NCI-H2196 (cell line): Measurements from ENCODE around the gene SNX27.

Experiments
- DNase-seq: peaks from one replicate; lab custom pipeline; 2025; ENCODE audit not compliant: unreplicated experiment; lab: John Stamatoyannopoulos, UW

Gene SNX27

GRCh38 chr1:151703813-151704212, 92.0 kb downstream of the SNX27 start:
- no peak for DNase-seq

- DNase-seq, result no peak
Observed at GRCh38 chr1:151704246-151704645, 92.4 kb downstream of the SNX27 start.

DNA sequence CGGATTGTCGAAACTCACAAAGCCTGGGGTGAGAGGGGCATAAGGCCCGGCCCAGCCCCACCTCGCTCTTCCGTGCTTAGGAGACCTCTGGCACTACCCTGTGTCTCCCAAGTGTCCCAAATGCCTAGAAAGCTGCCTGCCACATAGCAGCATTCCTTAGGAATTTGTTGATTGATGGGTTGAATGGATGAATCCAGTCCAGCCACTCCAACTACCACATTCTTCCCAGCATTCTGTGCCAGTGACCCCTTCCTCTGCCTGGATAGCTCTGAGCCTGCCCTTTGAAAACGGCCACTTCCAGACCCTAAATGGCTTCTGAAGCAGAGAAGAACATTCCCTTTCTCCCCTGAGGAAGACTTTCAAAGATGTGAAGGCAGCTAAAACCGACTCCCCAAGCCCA, 93.3 kb downstream of the SNX27 start:
- DNase-seq, result no peak

- no peak for DNase-seq
Observed at GRCh38 chr1:151705753-151706463, 94.1 kb downstream of the SNX27 start.

DNA sequence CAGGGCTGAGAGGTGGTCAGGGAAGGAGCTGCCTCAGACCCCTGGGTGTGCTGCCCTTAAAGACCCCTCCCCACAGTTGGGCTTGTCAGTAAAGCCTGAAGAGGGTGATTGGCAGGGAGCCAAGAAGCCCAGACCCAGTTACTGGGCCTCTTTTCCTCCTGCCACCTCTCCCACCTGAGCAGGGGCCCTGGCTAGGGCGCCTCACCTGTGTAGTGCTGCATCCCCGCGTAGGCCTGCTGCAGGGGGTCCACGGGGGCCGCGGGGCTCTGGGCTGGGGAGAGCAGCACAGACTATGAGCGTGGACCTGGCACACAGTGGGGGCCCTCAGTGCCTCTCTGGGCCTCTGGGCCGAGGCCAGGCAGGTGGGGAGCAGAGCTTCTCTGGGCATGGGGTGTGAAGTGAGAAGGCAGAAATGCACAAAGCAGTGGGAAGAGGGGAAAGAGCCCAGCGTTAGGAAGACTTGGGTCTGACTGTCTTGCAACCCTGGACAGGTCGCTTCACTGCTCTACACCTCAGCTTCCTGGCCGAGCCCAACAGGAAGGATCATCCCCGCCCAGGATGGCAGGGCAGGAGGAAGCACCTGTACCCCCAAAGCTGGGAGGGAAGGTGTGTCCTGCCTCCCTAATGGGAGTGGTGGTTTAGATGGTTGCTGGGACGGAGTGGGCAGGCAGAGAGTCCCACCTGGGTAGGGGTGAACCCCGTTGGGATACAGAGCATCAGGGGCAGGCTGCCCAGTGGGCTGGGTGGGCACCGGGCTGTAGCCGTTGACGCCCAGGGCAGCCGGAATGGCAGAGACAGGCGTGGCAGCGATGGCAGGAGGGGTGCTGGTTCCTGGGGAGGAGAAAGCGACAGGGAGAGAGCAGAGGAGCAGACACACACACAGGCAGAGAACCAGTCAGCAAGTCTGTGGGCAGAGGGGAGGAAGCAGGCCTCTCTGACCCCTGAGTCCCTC, 94.9 kb downstream of the SNX27 start:
- no peak for DNase-seq

DNA sequence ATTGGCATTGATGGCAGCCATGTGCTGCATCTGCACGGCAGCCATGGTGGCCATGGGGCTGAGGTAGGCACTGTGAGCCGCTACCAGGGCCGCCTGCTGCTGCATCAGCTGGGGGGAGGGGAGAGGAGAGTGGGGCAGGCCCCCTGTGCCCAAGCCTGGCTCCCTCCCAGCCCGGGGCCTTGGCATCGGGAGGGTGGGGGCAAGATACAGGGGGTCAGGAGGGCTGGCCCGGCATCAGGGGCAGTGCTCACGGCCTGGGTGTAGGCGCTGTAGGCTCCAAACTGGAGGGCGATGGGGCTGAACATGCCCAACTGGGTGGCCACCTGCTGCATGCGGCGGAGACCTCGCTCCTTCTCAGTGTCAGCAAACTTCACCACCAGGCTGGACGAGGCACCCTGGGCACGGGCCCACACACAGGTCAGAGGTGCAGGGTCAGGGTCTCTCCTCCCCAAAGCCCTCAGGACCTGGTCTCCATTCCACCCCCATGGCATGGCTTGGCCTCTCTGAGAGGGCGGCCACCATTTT, 95.8 kb downstream of the SNX27 start:
- no peak for DNase-seq

- DNase-seq, result no peak
Observed at GRCh38 chr1:151708891-151709290, 97.0 kb downstream of the SNX27 start.

DNA sequence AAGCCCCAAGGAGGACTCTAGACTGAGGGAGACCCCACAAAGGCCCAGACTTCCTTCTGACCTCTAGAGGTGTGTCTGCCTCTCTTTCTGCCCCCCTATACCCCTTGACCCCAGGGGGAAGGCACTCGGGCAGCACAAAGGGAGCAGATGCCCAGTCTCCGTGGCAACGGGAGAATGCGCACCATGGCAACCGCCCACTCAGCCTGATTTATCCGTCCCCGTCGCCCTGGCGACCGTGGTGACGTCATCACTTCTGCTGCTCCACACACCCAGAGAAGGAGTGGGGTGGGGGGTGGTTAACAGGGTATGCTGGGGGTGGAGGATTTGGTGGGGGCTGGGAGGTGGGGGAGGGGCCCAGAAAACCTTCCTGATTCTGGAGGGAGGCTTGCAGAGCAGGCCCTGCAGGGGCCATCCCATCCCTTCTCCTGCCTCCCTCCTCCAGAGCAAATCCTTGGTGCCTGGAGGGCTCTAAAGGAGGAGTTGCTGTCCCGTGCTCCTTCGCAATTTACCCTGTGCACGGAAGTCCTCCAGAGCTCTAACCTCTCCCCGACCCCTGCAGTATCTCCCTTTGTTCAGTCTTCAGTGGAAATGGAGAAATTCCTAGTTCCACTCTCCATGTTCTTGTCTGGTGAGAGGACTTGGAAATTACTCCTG, 98.5 kb downstream of the SNX27 start:
- peak; percentile 72 for DNase-seq

GRCh38 chr1:151711044-151711800, 99.4 kb downstream of the SNX27 start:
- no peak for DNase-seq

- no peak for DNase-seq
Observed at GRCh38 chr1:151711951-151712350, 100.1 kb downstream of the SNX27 start.

- no peak for DNase-seq
Observed at GRCh38 chr1:151713044-151713443, 101.2 kb downstream of the SNX27 start.

DNA sequence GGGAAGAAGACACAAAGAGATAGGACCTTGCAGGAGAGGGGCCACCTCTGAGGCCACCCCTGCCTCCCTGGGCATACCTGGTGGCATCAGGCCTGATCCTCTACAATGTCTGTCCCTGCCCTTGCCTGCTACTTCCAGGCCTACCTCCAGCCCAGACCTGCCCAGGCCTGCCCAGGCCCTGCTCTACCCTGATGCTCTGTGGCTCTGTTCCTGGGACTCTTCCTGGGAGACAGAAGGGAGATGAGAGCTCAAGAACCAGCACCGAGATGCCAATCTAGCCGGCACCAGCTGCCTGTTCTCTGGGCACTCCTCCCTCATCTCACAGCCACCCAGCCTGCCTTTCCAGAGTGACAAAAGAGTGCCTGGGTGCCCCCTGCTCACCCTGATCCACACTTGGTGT, 102.0 kb downstream of the SNX27 start:
- no peak for DNase-seq

- no peak for DNase-seq
Observed at GRCh38 chr1:151714820-151715725, 103.2 kb downstream of the SNX27 start.

- DNase-seq, result peak; percentile 18
Observed at GRCh38 chr1:151715726-151716404, 104.0 kb downstream of the SNX27 start.

- DNase-seq, result no peak
Observed at GRCh38 chr1:151716405-151716762, 104.5 kb downstream of the SNX27 start.

DNA sequence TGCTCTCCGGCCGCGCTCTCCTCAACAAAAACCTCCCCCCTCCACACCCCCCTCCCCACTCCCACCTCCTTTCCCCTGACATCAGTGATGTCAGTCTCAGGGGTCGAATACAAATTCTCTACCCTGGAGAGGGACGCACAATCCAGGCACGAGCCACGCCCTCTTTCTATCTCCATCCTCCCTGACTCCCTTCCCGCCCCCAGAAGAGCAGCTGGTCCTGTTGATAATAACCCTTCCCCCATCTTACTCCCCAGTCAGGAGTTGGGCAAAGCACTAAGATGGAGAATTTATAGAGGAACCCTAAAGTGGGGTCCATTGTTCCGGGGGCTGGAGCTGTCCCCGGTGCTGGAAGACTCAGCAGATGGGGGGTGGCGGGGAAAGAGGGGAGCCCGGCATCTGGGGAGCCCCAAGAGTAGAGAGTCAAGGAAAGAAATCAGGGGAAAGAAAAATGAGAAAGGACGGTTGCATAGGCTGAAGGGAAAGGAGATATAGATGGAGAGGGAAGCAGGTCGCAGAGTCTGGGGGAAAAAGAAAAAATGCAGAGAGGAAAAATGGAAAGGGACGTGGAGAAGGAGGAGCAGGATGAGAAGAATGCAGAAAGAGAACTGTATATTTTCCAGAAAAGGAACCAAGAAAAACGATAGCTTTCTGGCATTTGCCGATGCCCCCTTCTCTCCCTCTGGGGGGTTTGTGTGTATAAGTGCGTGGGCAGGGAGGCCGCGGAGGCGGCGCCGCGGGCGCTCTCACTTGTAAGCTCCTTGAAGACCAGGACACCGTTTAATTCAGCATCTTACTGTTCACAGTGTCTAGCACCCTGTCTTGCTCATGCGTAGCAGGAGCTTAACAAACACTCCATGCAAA, 105.2 kb downstream of the SNX27 start, which contains the start of gene CELF3:
Gene CELF3, minus strand, starts transcription at position 33 of the 861 bp plus-strand sequence. CDS start 783 bp downstream, outside the sequence.
- DNase-seq, result peak; percentile 90

- DNase-seq, result no peak
Observed at GRCh38 chr1:151718011-151718431, 106.2 kb downstream of the SNX27 start.

DNA sequence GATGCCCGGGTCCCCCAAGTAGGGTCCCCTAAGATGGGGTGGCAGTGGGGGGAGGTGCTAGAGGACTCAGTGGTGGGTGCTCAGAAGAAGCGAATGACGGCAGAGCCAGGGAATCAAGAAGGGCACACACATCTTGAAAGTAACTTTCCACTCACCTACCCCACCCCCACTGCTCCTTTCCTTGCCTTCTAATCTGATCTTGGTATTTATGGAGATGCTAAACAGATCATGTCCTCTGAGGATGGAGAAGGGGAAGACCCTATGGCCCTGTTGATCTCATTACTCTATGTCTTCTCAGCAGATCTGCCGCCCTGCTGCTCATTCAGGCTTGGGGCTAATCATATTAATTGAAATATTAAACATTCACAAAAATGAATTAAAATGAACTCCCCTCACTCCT, 106.8 kb downstream of the SNX27 start:
- DNase-seq, result no peak
